GM18870 (cell line): ENCODE measurements around the gene CFAP45.

ENCODE experiments used
- ATAC-seq: cut with Tn5 transposase; IDR thresholded peaks from one replicate; pipeline ENCODE4 v1.9.1; 2021; ENCODE audit warnings: moderate library complexity; ENCODE audit not compliant: unreplicated experiment

Gene CFAP45

GRCh38 chr1:159854693-159855192 is 45.2 kb downstream of the CFAP45 start:
- ATAC-seq, result no peak

- ATAC-seq, result no peak
Measured at GRCh38 chr1:159854116-159854692, 45.8 kb downstream of the CFAP45 start.

- ATAC-seq, result no peak
Measured at GRCh38 chr1:159853417-159854115, 46.4 kb downstream of the CFAP45 start.

GRCh38 chr1:159851407-159851806 is 48.6 kb downstream of the CFAP45 start:
- ATAC-seq, result no peak

DNA sequence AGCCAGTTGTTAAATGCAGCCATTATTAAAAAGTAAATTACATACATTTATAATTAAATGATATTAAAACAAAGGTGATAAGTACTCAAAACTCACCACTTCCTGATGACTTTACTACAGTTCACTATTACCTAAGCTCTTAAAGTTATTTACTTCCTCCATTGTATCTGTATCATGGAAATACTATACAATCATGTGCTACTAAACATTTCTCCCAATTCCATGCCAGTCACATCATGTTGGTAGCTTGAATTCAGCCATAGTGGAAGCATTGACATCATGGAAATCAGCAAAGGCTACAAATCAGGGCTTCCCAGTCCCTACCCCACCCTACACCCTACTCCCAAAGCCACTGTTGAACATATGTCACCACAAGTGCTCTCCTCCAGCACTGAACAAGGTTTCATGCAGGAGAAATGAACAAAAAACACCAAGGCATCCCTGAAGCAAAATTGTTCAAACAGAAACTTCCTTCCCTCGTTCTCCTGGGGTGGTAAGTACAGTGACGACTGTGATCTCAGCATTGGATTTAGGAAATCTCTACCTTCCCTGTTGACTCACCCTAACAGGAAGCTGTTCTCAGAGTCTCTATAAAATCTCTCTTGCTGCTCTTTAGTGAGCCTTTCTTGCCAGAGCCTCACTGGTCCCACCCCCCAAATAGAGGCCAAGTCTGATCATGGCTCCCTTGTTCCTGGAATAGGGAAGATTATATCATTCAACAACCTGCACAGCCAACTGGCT is 50.2 kb downstream of the CFAP45 start:
- ATAC-seq, result no peak

DNA sequence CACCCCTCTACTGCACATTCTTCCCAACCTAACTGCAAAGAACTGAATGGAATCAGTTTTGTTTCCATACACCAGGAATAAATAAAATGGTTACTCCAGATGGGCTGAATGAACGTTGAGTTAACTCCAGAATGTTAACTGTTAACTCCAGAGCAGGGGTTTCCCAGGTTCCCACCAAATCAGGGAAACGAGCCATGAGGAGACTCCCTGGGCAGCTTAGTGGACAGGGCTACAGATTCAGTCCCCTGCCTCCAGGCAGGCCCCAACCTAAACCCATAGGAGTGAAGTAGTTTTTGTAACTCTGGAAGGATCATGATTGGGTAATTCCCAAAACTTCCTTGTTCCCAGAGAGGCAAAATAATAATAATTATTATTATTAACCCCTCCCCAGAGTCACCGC is 51.6 kb downstream of the CFAP45 start:
- no peak for ATAC-seq

DNA sequence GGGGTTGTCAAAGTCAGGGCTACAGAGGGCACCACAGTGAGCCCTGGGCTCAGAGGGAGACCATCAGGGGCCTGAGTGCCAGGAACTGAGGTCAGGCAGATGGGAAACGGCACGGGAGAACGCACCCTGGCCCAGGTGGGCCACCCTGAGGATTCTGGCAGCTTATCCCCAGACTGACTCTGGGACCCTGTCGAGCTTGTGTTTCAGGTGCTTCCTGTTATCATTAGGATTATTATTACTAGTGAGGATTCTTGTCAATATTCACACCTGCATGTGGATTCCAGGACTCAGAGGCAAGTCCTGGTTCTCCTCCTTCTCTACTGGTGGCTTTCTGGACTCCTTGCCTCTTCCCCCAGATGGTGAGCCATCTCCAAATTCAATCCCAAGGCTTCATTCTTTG is 52.7 kb downstream of the CFAP45 start:
- no peak for ATAC-seq

DNA sequence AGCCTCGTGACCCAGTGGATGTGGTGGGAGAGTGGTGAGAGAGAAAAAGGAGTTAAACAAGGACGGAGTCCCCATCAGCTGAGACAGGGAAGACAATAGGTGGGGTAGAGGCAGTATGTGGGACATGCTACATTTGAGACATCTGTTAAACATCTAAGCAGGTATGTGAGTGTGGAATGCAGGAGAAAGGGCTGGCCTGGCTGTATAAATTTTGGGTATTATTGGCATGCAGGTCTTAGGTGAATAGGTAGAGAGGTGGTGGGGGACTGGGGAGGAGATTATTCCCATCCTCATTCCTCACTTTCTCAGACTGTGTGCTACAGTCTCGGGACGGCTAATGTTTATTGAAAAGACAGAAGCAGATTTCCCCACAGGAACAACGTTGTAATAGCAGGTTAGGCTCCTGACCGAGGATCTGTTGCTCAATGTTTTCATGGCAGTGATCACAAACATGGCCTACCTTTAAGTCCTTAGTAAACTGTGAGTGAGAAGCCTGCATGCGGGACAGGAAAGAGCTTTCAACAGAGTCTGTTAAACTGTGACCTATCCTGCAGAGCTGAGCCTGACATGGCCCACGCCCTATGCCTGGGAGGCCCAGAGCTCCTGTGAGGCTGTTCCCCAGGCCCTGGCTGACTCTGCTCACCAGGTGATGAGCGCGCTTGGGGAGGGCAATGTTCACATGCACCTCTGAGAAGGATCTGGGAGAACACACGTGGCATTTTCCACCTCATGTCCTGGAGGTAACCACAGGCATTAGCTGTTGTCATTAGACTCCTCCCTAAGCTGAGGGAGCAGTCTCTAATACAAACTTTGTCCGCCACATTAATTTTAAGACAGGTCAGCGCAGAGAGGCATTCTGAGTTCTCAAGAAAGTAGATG is 54.0 kb downstream of the CFAP45 start:
- no peak for ATAC-seq

DNA sequence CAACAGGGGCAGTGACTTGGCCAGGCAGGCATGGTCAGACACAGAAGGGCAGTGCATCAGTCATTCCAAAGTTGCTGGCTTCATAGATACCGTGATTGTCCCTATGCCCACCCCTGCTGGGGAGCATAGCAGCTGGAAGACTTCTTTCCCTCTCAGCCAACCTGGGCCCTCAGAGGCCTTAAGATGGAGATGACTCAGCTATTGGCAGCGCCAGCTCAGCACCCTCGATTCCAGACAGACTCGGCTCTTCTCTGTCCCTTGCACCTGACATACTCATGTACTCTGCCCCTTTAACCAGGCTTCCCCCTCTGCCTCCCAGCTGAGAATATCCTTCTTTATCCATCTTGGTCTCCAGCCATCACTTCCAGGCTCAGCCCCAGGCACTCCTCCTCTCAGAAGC is 56.5 kb downstream of the CFAP45 start:
- ATAC-seq, result no peak

- ATAC-seq, result no peak
Measured at GRCh38 chr1:159841749-159842148, 58.2 kb downstream of the CFAP45 start.

- peak; percentile 61 for ATAC-seq
Measured at GRCh38 chr1:159839116-159839849, 60.7 kb downstream of the CFAP45 start.

GRCh38 chr1:159838715-159839114 is 61.2 kb downstream of the CFAP45 start:
- ATAC-seq, result peak; percentile 69

GRCh38 chr1:159835862-159836525 is 64.0 kb downstream of the CFAP45 start:
- ATAC-seq, result no peak

- ATAC-seq, result no peak
Measured at GRCh38 chr1:159835356-159835755, 64.6 kb downstream of the CFAP45 start.

DNA sequence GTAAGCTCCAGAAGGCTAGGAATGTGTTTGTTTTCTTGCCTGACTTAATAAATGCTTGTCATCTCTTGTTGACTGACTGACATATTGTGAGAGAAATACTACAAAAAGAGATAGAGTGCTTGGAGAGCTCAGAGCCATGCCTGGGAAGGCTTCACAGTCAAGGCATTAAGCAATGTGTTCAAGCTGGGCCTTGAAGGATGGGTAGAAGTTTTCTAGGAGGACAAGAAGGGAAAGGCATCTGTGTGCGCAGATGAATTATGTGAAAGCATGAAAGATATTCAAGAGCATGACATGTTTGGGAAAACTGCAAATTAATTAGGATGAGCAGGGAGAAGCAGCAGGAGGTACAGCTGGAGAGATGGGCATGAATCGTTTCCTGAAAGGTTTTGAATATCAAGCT is 67.7 kb downstream of the CFAP45 start:
- ATAC-seq, result no peak

DNA sequence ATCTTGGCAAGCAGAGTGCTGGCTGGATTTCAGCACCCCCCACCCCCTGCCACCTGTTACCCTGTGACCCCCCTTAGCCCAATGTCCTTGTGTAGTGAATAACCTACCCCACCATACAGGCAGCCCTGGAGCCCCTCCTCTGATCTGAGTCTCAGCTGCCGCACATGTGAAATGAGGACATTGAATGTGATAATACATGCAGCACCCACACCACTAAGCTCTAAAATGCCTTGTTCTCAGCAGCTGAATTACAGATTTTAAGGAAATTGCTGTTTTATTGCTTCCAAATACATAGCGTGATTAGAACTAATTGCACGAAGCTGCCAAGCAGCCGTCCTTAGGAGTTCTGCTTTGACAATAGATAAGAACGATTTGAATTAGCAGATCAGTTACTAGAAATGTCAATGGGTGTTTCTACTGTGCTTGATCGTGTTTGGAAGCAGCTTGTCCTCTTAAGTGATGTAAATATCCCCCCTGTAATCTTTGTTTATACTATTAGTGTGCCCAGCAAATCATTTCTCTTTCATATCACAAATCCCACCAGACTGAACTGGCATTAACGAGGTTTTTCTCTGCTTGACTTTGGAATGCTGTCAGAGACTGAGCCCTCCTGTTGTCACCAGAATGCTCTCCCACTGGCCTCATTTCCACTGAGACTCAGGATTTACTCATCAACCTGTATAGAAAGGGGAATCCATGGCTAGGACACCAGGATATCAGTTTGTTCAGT is 68.4 kb downstream of the CFAP45 start:
- ATAC-seq, result no peak

- no peak for ATAC-seq
Measured at GRCh38 chr1:159830722-159831121, 69.2 kb downstream of the CFAP45 start.

DNA sequence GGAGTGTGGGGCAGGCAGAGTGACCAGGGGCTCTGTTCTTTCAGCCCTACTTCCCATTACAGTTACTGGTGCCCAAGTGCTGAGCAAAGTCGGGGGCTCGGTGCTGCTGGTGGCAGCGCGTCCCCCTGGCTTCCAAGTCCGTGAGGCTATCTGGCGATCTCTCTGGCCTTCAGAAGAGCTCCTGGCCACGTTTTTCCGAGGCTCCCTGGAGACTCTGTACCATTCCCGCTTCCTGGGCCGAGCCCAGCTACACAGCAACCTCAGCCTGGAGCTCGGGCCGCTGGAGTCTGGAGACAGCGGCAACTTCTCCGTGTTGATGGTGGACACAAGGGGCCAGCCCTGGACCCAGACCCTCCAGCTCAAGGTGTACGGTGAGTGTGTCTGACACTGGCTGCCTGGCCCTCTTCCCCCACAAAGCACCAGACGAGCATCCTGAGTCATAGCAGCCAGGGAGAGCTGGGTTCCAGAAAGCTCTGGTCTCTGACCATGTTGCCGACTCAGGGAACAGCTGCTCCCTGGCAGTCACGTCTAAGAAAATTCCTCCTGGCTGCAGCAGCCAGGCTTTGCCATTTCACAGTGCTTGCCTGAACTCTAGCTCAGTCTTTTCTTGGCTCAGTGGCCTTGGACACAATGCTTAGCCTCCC is 70.0 kb downstream of the CFAP45 start:
- no peak for ATAC-seq

DNA sequence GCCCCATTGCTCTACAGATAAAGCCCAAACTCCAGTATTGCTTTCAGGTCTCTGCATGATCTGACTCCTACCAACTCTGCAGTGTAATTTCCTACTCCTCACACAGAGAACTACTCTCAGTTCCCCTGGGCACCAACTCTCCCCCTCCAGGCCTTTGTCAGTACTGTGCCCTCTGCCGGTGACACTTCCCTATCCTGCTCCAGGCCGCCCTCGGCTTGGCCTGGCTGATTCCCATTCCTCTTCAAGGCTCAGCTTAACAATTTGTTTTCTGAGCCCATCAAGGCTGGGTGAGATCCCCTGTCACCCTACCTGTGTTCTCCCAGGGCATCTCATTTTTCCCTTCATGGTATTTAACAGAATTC is 70.7 kb downstream of the CFAP45 start:
- peak; percentile 76 for ATAC-seq
